Breast epithelium (tissue), 4 donors: Measurements from ENCODE around the gene CACNA2D3. TPM values are rescaled to one million over a fixed set of nuclear protein-coding genes. Genes with fewer than 3 reads are reported as not detected.

Experiments used
- DNase-seq, 2 donors: peaks; one replicate each; pipeline ENCODE4 v3.0.0-alpha.2; 2019; ENCODE audit warnings: low spot score in 2 of 2
- H3K27ac ChIP-seq, 2 donors: fragments of 200-600 bp; sonication (generic) in 1 of 2; one replicate each; pipeline ENCODE4 v1.5.1; 2016 to 2019; ENCODE audit warnings: mild to moderate bottlenecking in 1 of 2
- H3K27me3 ChIP-seq, 2 donors: fragments of 200-600 bp; sonication (generic) in 1 of 2; one replicate each; pipeline versions ENCODE4 v1.5.1 to v1.6.0; 2017 to 2019; ENCODE audit warnings: control low read depth in 1 of 2, mild to moderate bottlenecking in 1 of 2
- H3K36me3 ChIP-seq: fragments of 200-600 bp; one replicate; pipeline ENCODE4 v1.5.1; 2019
- H3K4me1 ChIP-seq, 2 donors: fragments of 200-600 bp; sonication (generic); one replicate each; pipeline ENCODE4 v1.5.1; 2016 to 2019; ENCODE audit warnings: control low read depth in 1 of 2
- H3K4me3 ChIP-seq, 3 donors: fragments of 200-600 bp; sonication (generic); 1 replicate in 2 of 3; 2 replicates in 1 of 3; pipeline ENCODE4 v1.5.1; 2016 to 2019; ENCODE audit warnings: mild to moderate bottlenecking in 3 of 3, moderate library complexity in 2 of 3
- H3K9me3 ChIP-seq, 2 donors: fragments of 200-600 bp; sonication (generic) in 1 of 2; one replicate each; pipeline ENCODE4 v1.5.1; 2016 to 2019; ENCODE audit warnings: control low read depth in 1 of 2
- POLR2A ChIP-seq: fragments of 450-650 bp; IDR thresholded peaks from one replicate; pipeline ENCODE4 v1.6.1; 2016; ENCODE audit warnings: antibody characterized with exemption, mild to moderate bottlenecking, moderate library complexity
- POLR2AphosphoS5 ChIP-seq, 3 donors: sonication (generic); formaldehyde crosslinking; IDR thresholded peaks; one replicate each; pipeline ENCODE4 v1.6.1; 2017; ENCODE audit warnings: antibody characterized with exemption in 3 of 3
- intact Hi-C: fragments of 100-400 bp; cut with DNase I; formaldehyde crosslinking; loops from one replicate; pipeline ENCODE4 v1.15.1; 2023; ENCODE audit warnings: low total_unique reads
- total RNA-seq, 3 donors: library from RNA; depleted of rRNA; stranded (reverse); fragments of >200 nt; gene quantifications; one replicate each; pipeline ENCODE4 v1.1.0, GENCODE V29; 2016
- TF ChIP-seq, protein P1 (sequence below), 3 donors: fragments of 450-650 bp; IDR thresholded peaks; one replicate each; pipeline ENCODE4 v1.5.1; 2016 to 2017; ENCODE audit warnings: antibody characterized with exemption in 3 of 3, mild to moderate bottlenecking in 3 of 3, moderate library complexity in 3 of 3

CACNA2D3 gene
- total RNA-seq, 3 donors from 2014 or later = 0.59 to 3.4 (median 2.3) TPM

DNA sequence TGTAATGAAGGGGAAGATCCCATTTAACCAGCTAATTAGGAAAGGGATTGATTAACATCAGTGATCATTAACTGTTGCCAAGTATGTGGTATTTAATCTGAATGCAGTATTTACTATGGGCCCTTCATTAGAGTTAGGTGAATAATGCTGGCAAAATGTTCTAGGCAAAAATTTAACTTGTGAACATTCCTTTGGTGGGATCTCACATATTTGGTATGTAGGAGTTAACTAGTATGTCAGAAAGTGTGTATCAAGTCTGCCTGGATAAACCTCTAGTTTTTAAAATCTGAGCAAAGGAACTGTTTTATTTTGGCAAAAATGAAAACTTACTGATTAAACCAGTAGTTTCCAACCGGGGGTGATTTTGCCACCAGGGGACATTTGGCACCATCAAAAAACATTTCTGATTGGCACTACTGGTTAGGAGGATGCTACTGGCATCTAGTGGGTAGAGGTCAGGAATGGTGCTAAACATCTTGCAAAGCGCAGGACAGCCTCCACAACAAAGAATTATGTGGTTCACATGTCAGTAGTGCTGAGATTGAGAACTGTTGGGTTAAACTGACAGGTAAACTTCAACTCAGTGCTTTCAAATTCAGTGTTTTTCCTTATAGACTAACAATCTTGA, 783.0 kb downstream of the CACNA2D3 start:
- Histone ChIP-seq H3K27ac (no peak overlapping the region), H3K9me3 (no peaks in the 10 kb centered on the region), H3K36me3 (no peaks in the 10 kb centered on the region), H3K27me3 (no peaks in the 10 kb centered on the region), H3K4me3 (no peak overlapping the region), H3K4me1 (no peaks in the 10 kb centered on the region)
- intact Hi-C loops = no loop called here
- DNase-seq = no peak
- TF ChIP-seq, protein P1, sequence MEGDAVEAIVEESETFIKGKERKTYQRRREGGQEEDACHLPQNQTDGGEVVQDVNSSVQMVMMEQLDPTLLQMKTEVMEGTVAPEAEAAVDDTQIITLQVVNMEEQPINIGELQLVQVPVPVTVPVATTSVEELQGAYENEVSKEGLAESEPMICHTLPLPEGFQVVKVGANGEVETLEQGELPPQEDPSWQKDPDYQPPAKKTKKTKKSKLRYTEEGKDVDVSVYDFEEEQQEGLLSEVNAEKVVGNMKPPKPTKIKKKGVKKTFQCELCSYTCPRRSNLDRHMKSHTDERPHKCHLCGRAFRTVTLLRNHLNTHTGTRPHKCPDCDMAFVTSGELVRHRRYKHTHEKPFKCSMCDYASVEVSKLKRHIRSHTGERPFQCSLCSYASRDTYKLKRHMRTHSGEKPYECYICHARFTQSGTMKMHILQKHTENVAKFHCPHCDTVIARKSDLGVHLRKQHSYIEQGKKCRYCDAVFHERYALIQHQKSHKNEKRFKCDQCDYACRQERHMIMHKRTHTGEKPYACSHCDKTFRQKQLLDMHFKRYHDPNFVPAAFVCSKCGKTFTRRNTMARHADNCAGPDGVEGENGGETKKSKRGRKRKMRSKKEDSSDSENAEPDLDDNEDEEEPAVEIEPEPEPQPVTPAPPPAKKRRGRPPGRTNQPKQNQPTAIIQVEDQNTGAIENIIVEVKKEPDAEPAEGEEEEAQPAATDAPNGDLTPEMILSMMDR (IDR thresholded peaks at IDR 0.05) = no peak
- TF ChIP-seq POLR2A = no peak
- no peak for TF ChIP-seq POLR2AphosphoS5 (IDR thresholded peaks at IDR 0.05)

DNA sequence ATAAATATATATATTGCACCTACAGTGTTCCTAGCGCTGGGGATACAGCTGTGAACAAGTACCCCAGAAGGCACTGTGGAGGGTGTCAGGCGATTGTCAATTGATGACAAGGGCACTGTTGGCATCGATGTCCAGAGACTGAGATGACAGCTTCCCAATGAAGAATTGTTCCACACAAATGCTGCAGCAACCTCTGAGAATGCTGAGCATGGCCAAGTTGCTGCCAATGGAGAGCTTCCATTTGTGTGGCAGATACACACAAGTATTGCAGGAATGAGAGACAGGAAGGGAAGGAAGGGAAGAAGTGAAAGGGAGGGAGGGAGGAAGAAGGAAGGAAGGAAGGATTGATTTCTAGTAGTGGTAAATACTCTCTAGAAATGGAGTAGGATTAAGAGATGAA, 783.6 kb downstream of the CACNA2D3 start:
- no peak overlapping the region for H3K4me3 ChIP-seq
- no peaks in the 10 kb centered on the region for H3K36me3 ChIP-seq
- H3K27ac ChIP-seq = no peak overlapping the region
- no peak for DNase-seq
- no peaks in the 10 kb centered on the region for H3K9me3 ChIP-seq
- no peak for TF ChIP-seq POLR2AphosphoS5 (IDR thresholded peaks at IDR 0.05)
- TF ChIP-seq, protein P1 (IDR thresholded peaks at IDR 0.05) = no peak
- no peak for TF ChIP-seq POLR2A
- intact Hi-C loops = no loop called here
- no peaks in the 10 kb centered on the region for H3K4me1 ChIP-seq
- no peaks in the 10 kb centered on the region for H3K27me3 ChIP-seq

DNA sequence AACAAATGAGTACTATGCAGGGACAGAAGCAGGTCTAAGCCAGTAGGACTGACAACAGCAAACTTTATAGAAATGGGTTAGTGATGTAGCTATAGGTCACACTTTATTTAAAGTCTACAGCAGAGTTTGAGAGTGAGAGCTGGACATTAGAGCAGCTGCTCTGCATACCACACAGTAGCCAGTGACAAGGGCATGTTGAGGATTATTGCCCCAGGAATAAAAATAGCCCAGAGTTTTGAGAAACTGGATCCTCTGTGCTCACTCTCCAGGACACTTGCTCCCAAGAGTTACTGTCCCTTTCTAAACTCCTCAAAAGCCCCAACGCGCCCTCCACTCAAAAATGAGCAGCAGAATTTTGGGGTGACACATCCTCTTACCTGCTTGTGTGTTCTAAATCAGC, 784.4 kb downstream of the CACNA2D3 start:
- no peak overlapping the region for H3K27ac ChIP-seq
- DNase-seq = no peak

DNA sequence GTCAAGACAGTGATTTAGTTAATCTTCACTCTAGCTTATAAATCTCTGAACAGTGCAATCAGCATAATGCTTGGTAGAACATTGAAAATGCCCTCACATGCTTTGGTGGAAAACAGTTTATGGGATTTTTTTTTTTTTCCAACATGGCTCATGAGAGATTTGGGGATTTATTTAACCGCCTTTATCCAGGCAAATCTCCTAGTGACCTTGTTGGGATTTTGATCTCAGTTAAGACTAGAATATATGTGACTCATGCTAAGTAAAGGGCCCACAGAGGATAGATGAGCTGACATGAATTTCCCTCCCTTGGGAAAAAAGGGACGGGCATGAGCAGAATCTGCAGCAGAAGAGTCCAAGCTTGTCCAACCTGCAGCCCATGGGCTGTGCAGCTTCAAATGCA, 786.8 kb downstream of the CACNA2D3 start:
- H3K27me3 ChIP-seq = no peaks in the 10 kb centered on the region
- TF ChIP-seq, protein P1 (IDR thresholded peaks at IDR 0.05) = no peak
- TF ChIP-seq POLR2A (no peak), POLR2AphosphoS5 (IDR thresholded peaks at IDR 0.05) (no peak)
- H3K9me3 ChIP-seq = no peaks in the 10 kb centered on the region
- H3K4me1 ChIP-seq = no peaks in the 10 kb centered on the region
- no peaks in the 10 kb centered on the region for H3K36me3 ChIP-seq
- DNase-seq = no peak
- intact Hi-C loops = no loop called here
- no peak overlapping the region for H3K4me3 ChIP-seq
- H3K27ac ChIP-seq = no peak overlapping the region

More for the DNA sequence above, 784.4 kb downstream of the CACNA2D3 start:
- H3K36me3 ChIP-seq = no peaks in the 10 kb centered on the region
- intact Hi-C loops = no loop called here
- H3K4me1 ChIP-seq = no peaks in the 10 kb centered on the region
- no peaks in the 10 kb centered on the region for H3K27me3 ChIP-seq
- no peaks in the 10 kb centered on the region for H3K9me3 ChIP-seq
- no peak overlapping the region for H3K4me3 ChIP-seq
- TF ChIP-seq POLR2A (no peak), POLR2AphosphoS5 (IDR thresholded peaks at IDR 0.05) (no peak)
- TF ChIP-seq, protein P1 (IDR thresholded peaks at IDR 0.05) = no peak

DNA sequence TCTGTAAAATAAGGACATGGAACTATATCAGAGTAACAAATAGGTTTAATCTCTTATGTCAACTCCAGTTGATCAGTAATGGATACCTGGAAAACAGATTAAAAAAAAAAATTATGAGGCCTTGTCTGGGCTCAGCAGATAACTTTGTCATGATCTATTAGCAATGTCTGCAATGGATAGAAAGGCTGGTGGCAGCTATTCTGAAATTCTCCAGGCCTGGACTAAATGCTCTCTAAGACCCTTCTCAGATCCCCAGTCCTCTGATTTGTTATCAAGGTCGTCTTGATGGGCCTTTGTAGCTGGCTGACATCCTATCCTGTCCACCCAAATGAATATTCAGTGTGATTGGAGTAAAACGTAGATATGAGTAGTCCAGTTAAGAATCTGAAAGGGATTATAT, 791.8 kb downstream of the CACNA2D3 start:
- Histone ChIP-seq H3K27me3 (no peaks in the 10 kb centered on the region), H3K4me3 (no peak overlapping the region), H3K36me3 (no peaks in the 10 kb centered on the region), H3K4me1 (no peaks in the 10 kb centered on the region), H3K27ac (no peak overlapping the region), H3K9me3 (no peaks in the 10 kb centered on the region)
- TF ChIP-seq POLR2A = no peak
- DNase-seq = no peak
- intact Hi-C loops = no loop called here
